Activated T-helper 17 cell treated with anti-CD3 and anti-CD28 coated beads, Interleukin-2, amount 50 U/mL, for 72 hours (primary cell): ENCODE results near the gene F11. TPM values are rescaled to one million over a fixed set of nuclear protein-coding genes. Genes with fewer than 3 reads are reported as not detected.
"Not testable (repeated sequence)": the region's sequence is repeated elsewhere in the genome, so short reads cannot be mapped to it uniquely, and the experiment has no call there.

ENCODE experiments used
- ATAC-seq: fragments of 150-1000 bp; cut with Tn5 transposase; replicated peaks from 2 replicates; pipeline ENCODE4 v1.10.0; 2021; ENCODE audit warnings: mild to moderate bottlenecking, moderate library complexity
- H3K27ac Mint-ChIP-seq: one replicate; pipeline ENCODE4 v1.8.0; 2022; ENCODE audit warnings: mixed read lengths
- H3K27me3 Mint-ChIP-seq: one replicate; pipeline ENCODE4 v1.8.0; 2022; ENCODE audit warnings: mixed read lengths
- H3K36me3 Mint-ChIP-seq: one replicate; pipeline ENCODE4 v1.8.0; 2022; ENCODE audit warnings: low read depth, mild to moderate bottlenecking, mixed read lengths
- H3K4me1 Mint-ChIP-seq: one replicate; pipeline ENCODE4 v1.8.0; 2022; ENCODE audit warnings: mixed read lengths
- H3K4me3 Mint-ChIP-seq: one replicate; pipeline ENCODE4 v1.8.0; 2022; ENCODE audit warnings: mild to moderate bottlenecking, mixed read lengths
- H3K9me3 Mint-ChIP-seq: one replicate; pipeline ENCODE4 v1.8.0; 2022; ENCODE audit warnings: mixed read lengths
- total RNA-seq, 2 donors: library from RNA; stranded (reverse); gene quantifications; one replicate each; pipeline ENCODE4 v1.2.3, GENCODE V29; 2022

Gene F11
- total RNA-seq, 2 donors from 2014 or later = not detected

DNA sequence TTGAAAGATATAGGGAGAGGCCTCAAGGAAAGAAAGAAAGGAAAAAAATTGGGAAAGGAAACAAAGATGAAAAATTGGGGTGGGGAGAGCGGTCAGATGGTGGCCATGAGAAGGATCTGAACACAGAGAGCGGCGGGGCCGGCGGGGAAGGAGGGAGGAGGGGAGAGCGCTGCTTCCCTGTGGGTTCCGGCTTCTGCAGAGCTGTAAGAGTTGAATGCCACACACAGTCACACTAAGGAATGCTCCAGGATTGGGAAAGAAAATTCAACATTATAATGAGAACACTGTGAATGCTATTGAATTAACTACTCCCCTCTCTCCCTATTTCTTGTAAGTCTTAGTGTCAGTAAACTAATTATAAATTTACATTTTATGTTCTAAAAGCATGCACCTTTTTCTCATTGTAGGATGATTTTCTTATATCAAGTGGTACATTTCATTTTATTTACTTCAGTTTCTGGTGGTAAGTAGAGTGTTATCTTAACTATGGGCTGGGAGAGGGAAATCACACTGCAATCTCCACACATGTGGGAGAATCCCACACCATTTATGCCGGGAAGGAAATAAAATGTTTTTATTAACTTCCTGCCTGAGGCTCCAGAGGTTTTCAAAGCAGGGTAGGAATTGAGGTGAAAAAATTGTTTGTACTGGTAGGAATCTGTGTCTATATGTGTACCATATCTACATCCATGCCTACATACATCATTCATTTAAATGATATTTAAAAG lies 904 bp downstream of the F11 start:
- H3K4me1 Mint-ChIP-seq = no peaks in the 10 kb centered on the region
- no peak overlapping the region for H3K27ac Mint-ChIP-seq
- H3K9me3 Mint-ChIP-seq = no peaks in the 10 kb centered on the region
- no peak for ATAC-seq
- H3K27me3 Mint-ChIP-seq = peaks cover 30% of the 10 kb centered on the region
- H3K36me3 Mint-ChIP-seq = no peaks in the 10 kb centered on the region
- H3K4me3 Mint-ChIP-seq = no peak overlapping the region

DNA sequence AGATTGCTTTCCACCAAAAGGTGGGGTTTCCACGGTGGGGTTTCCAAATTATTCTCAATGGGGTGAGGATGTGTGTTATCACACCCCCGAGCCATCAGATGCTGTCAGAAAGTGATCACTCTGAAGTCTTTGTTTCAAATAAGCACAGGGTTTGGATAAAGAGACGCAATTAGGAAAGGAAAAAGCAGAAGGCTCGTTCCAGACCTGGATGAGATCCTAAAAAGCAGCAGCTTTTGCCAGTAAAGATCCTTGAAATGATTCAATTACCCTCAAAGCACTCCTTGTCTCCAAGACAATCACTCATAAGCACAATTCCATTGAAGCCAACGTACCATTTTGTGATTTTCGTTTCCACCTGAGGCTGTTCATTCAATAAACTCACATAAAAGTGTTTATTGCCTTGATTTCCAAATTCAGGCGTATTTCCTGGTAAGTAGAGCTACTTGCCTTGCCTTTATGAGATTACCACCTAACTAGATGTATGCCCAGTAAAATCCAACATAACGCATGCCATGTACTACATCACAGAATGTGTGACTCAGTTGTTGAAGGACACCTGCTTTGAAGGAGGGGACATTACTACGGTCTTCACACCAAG lies 5.2 kb downstream of the F11 start:
- H3K27ac Mint-ChIP-seq = no peak overlapping the region
- peaks cover 21% of the 10 kb centered on the region for H3K27me3 Mint-ChIP-seq
- no peaks in the 10 kb centered on the region for H3K36me3 Mint-ChIP-seq
- H3K9me3 Mint-ChIP-seq = no peaks in the 10 kb centered on the region
- no peak overlapping the region for H3K4me3 Mint-ChIP-seq
- H3K4me1 Mint-ChIP-seq = no peaks in the 10 kb centered on the region
- ATAC-seq = no peak

DNA sequence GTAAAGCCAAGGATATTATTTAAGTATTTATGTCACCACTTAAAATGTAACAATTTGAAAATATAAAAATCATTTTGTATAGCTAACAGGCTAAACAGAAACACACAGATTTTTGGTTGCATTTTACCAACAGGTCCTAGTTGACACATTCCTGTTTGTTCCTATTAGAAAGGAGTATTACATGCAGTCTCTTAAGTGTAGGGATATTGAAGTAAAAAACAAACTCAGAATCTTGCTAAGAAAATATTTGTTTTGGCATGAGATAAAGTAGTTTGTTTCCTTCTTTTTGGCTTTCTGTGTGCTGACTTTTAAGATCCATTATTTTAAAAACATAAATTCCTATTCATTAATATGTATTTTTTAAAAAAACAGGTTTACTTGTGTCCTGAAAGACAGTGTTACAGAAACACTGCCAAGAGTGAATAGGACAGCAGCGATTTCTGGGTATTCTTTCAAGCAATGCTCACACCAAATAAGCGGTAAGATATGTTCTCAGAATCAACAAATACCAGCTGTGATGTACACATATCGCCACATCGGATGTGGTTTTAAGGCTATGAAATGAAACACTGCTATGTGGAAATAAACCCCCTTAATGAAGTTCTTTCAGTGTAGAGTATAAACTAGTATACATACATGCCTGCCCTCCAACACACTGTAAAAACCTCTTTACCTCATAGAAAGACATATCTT lies 6.9 kb downstream of the F11 start:
- H3K9me3 Mint-ChIP-seq = no peaks in the 10 kb centered on the region
- peaks cover 11% of the 10 kb centered on the region for H3K27me3 Mint-ChIP-seq
- no peak overlapping the region for H3K27ac Mint-ChIP-seq
- no peaks in the 10 kb centered on the region for H3K36me3 Mint-ChIP-seq
- H3K4me1 Mint-ChIP-seq = no peaks in the 10 kb centered on the region
- no peak for ATAC-seq
- no peak overlapping the region for H3K4me3 Mint-ChIP-seq

DNA sequence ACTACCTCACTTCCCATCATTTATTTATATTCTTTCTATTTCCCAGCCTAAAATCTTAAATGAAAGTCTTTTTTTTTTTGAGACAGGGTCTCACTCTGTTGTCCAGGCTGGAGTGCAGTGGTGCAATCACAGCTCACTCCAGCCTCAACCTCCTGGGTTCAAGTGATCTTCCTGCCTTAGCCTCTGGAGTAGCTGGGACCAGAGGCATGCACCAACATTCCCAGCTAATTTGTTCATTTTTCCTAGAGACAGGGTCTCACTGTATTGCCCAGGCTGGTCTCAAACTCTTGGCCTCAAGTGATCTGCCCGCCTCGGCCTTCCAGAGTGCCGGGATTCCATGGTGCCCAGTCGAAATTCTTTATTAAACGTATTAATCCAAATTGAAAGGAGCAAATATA lies 7.4 kb downstream of the F11 start:
- ATAC-seq, H3K36me3 Mint-ChIP-seq, H3K4me3 Mint-ChIP-seq, H3K4me1 Mint-ChIP-seq, H3K9me3 Mint-ChIP-seq, H3K27ac Mint-ChIP-seq: not testable (repeated sequence)
- H3K27me3 Mint-ChIP-seq = peaks cover 11% of the 10 kb centered on the region

DNA sequence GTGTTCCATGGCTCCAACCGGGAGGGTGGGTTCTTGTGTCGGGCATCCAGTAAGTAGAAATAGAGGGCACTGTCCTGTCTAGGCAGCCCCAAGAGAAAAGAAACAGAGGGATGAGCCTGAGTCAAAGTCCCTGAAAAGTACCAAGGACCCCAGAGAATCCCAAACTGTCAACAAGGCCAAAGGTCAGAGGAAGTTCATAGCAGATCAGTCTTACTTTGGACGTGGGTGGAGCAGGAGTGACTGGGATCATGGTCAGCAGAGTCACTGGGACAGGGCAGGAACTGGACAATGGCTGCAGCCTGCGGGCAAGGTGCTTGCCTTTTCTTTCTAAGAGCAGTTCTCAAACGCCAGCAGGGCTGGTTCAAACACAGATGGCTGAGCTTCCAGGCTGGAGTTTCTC lies 17.3 kb downstream of the F11 start:
- Mint-ChIP-seq H3K4me1 (no peaks in the 10 kb centered on the region), H3K36me3 (no peaks in the 10 kb centered on the region), H3K27ac (no peak overlapping the region), H3K4me3 (no peak overlapping the region), H3K27me3 (peaks cover 7% of the 10 kb centered on the region), H3K9me3 (no peaks in the 10 kb centered on the region)
- ATAC-seq = no peak

DNA sequence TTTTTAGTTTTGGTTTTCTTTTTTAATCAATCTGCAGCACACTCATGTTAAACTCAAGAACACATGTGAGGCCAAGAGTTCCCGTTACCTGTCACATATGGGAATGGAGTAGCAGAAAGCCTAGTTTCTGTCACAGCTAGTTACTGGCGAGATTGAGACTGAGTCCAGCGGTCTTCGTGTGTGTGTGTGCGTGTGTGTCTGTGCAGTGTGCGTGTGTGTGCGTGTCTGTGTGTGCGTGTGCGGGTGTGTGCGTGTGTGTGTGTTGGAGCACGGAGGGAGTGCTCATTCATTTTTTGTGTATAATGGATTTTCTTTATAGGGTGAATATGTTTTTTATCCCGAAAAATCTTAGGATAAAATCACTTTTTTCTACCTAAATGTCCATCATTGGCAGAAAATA lies 19.2 kb downstream of the F11 start:
- Mint-ChIP-seq H3K4me1 (no peaks in the 10 kb centered on the region), H3K4me3 (no peak overlapping the region), H3K36me3 (no peaks in the 10 kb centered on the region), H3K27ac (no peak overlapping the region), H3K27me3 (peaks cover 9% of the 10 kb centered on the region), H3K9me3 (no peaks in the 10 kb centered on the region)
- no peak for ATAC-seq

DNA sequence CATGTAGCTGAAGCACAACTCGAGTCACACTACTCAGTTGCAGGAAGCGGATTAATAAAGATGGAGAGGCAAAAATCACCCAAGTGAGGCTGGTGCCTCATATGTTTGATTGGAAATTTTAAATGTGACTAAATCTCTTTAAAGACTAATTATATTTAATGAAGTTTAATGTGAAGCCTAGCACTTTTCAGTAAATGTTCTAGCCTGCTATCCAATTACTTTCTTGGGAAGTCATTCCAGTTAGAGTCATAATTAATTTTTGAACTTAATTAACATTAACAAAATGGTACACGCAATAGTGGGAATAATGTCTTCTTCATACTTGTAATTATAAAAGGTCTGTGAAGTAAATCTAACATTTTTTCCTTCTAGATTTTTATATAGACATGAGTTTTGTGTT lies 20.6 kb downstream of the F11 start:
- Mint-ChIP-seq H3K27me3 (peaks cover 13% of the 10 kb centered on the region), H3K27ac (no peak overlapping the region), H3K9me3 (no peaks in the 10 kb centered on the region), H3K36me3 (no peaks in the 10 kb centered on the region), H3K4me3 (no peak overlapping the region), H3K4me1 (no peaks in the 10 kb centered on the region)
- no peak for ATAC-seq

DNA sequence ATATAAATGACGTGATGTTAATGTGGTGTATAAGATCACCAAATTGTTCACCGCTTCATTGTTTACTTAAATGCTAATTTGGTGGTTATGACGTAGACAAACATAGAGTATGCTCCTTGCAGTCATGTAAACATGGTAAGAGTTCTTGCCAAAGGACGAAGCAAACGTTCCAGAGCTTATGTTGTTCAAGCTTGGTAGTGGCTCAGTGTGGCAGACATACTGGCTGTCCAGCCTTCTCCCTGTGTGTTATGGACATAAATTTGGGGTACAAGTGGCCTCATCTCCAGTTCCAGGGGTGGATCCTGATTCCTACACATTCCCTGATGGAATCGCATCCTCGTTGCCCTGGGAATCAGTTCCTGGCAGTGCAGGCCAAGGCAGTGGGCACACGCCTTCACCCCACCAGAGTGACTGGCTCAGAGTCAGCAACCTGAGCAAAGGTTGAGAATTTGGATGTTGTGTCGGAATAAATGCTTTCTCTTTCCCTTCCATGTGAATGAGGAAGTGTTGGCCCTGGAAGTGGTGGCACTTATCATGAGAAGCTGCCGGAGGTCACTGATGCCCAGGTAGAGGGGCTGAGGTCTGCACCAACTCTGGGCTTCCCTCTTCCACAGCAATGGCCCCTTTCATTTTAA lies 25.4 kb downstream of the F11 start:
- Mint-ChIP-seq H3K9me3 (no peaks in the 10 kb centered on the region), H3K36me3 (no peaks in the 10 kb centered on the region), H3K4me1 (no peaks in the 10 kb centered on the region), H3K27me3 (peaks cover 18% of the 10 kb centered on the region), H3K27ac (no peak overlapping the region), H3K4me3 (no peak overlapping the region)
- ATAC-seq = no peak

DNA sequence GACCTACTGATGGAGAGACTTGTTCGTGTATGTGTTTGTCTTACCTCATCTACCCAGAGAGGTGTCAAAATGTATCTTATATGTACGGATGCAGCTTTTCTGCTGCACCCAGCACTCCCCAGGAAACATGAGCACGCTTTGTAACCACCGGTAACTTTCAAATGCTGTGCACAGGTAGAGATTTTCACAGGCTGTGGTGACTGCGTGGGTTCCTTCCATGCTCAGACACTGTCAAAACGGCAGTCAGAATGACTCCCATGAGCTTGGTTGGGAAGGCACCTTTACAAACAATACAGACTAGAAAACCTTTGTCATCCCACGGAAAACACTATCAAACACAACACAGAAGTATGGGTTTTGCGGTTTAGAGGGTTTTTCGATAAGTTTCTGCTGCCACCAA lies 28.2 kb downstream of the F11 start:
- peaks cover 32% of the 10 kb centered on the region for H3K27me3 Mint-ChIP-seq

DNA sequence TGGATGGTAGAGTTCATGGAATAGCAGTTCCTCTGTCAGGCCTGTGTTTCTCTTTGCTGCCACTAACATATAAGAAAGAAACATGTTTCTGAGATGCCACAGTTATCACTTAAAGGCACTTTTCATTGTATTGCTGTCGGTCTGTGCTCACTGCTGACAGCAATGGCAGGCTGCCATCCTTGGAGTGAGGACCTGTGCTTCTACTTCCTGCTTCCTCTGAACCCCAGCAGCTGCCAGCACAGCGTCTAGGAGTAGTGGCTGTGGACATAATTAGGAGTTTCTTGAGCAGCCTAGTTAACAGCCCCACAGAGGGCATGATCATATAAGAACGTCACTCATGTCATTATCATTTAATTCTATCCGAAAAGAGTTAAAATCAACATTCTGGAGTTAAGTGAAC lies 30.5 kb downstream of the F11 start:
- ATAC-seq = no peak

More for the DNA sequence above, 28.2 kb downstream of the F11 start:
- H3K4me3 Mint-ChIP-seq = no peak overlapping the region
- no peaks in the 10 kb centered on the region for H3K36me3 Mint-ChIP-seq
- H3K4me1 Mint-ChIP-seq = peaks cover 5% of the 10 kb centered on the region
- ATAC-seq = peak; percentile 52
- H3K27ac Mint-ChIP-seq = no peak overlapping the region
- H3K9me3 Mint-ChIP-seq = no peaks in the 10 kb centered on the region

DNA sequence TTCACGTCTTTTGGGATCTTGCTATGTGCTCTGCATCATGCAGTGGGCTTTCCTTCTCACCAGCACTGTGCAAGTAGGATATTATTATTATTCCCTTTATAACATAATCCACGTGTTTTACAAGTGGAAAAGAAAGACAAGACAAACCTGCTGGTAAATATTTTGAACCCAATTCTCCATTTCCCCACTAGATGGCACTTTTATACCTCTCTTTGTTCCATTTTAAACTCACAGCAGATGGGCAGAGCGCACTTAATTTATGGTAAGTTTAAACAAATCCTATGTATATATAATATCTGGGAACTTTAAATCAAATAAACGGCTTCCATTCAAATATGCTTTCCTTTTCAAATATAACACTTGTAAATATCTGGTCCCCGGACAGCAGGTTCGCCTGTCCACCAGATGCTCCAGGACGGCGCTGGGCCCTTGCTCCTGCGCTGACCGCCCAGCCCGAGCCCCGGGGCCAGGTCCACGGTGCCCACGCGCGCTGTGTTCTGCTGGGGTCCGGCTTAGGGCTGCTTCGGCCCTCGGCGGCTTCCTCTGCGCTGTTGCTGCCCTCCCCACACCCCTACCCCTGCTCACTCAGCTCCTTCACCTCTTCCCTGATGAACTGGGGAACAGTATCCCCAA lies 31.1 kb downstream of the F11 start:
- Mint-ChIP-seq H3K27me3 (peaks cover 28% of the 10 kb centered on the region), H3K27ac (no peak overlapping the region), H3K4me3 (no peak overlapping the region), H3K36me3 (no peaks in the 10 kb centered on the region), H3K4me1 (peaks cover 5% of the 10 kb centered on the region), H3K9me3 (no peaks in the 10 kb centered on the region)
- ATAC-seq = no peak

More for the DNA sequence above, 30.5 kb downstream of the F11 start:
- Mint-ChIP-seq H3K27ac (no peak overlapping the region), H3K27me3 (peaks cover 28% of the 10 kb centered on the region), H3K36me3 (no peaks in the 10 kb centered on the region), H3K4me1 (peaks cover 5% of the 10 kb centered on the region), H3K4me3 (no peak overlapping the region), H3K9me3 (no peaks in the 10 kb centered on the region)

DNA sequence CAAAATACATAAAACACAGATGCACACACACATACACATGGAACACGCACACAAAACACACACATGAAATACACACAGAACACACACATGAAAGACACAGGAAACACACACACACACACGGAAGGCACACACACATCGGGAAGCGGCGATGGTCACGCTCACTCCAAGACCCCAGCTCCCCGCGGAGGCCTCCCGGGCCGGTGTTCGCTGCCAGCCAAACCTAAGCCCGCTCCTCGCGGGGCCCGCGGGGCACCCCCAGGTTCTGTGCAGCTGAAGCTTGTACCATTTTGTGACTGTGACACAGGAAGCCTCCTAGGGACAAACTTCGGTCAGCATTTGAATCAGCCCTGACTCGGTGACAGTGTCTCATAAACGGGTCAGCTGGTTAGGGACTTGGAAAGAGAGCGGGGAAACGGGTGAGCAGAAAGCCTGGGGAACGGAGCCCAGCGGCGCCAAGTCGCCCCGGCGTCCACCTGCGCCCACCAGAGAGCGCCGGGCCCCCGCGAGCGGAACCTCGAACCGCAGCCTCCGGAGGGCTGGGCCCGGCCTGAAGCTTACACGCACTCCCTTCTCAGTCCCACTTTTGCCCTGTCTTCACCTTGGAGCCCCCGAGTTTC lies 32.1 kb downstream of the F11 start:
- H3K36me3 Mint-ChIP-seq = no peaks in the 10 kb centered on the region
- H3K27ac Mint-ChIP-seq = no peak overlapping the region
- peaks cover 28% of the 10 kb centered on the region for H3K27me3 Mint-ChIP-seq
- no peak overlapping the region for H3K4me3 Mint-ChIP-seq
- ATAC-seq = no peak
- H3K9me3 Mint-ChIP-seq = no peaks in the 10 kb centered on the region
- H3K4me1 Mint-ChIP-seq = peaks cover 5% of the 10 kb centered on the region

DNA sequence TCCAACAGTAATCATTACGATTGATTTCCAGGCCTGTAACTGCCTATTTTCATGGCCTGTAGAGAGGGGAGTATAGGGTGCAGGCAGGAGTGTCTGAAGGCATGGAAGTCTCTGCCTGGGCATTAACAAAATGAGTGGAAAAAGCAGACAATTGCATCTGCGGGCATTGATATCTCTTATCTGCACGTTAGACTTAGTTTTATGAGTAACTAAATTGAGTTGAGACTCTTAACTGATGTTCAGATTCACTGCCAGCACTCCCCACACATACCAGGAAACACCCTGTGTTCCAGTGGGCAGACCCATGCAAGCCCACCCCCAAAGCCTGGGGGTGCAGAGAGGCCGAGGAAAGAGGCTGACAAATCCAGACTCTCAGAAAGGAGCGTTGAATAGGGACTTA lies 33.3 kb downstream of the F11 start:
- Mint-ChIP-seq H3K9me3 (no peaks in the 10 kb centered on the region), H3K4me3 (no peak overlapping the region), H3K27ac (no peak overlapping the region), H3K27me3 (peaks cover 21% of the 10 kb centered on the region), H3K4me1 (peaks cover 5% of the 10 kb centered on the region), H3K36me3 (no peaks in the 10 kb centered on the region)
- no peak for ATAC-seq
